ENCODE results near the gene ZNF805. TPM values are rescaled to one million over a fixed set of nuclear protein-coding genes. Genes with fewer than 3 reads are reported as not detected.

Gene ZNF805
- total RNA-seq, 1 experiment from 2014 or later, result 15.4 TPM

DNA sequence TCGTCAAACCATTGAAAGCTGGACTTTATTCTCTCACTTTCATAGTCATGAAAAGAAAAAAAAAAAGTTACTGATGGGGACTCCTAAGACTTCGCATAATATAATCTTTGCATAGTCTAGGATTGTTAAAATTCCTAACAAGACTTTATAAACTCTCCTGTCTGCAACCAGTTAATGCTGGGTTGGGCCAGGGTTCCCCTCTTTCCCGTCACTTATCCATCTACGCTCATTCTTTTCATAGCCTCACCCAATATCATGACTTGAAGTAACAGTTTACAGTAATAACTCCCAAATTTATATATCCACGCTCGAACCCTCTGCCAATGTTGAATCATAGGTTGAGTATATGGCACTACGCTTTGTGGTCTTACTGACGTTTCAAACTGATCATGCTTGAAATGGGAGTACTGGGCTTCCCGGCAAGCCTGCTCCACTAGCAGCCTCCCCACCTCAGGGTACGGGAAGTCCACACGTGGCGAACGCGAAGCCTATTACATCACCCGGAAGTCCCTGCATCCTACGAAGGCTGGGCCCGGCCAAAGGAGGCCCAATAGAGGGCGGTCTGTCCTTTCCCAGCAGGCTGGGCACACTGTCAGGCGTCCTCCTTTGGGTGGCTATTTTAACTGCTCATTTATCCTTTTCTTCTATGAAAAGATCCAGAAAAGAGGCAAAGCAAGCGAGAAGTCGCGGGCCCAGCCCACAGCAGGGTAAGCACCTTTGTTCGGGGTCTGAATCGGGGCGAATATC is 39.2 kb downstream of the ZNF805 start:
- H2AFZ ChIP-seq (ENCODE audit: low read length), result no peak overlapping the region
- DNase-seq, result peak; percentile 95
- peaks cover 2 to 3% of the 10 kb centered on the region in 2 experiments; a peak in 2 of 5 replicates for H3K9me3 Mint-ChIP-seq
- peak; percentile 39; the same call in 1 of the 3 replicates for TF ChIP-seq CTCF (conservative IDR thresholded peaks at IDR 0.05)
- peak overlapping the region; percentile 86 for H3K27ac ChIP-seq (ENCODE audit: insufficient read length, low read depth, low read length)
- peak overlapping the region; percentile 68 for H4K5ac ChIP-seq (ENCODE audit: insufficient read length, low read depth, low read length)
- peaks cover 30% of the 10 kb centered on the region; the same call in 1 of the 2 replicates for H3K79me2 ChIP-seq (ENCODE audit: insufficient read depth, low read length)
- no peaks in the 10 kb centered on the region; the same call in 1 of the 2 replicates for H3K4me1 ChIP-seq (ENCODE audit: insufficient read depth, low read length)
- peak overlapping the region; percentile 69 for H3K4me2 ChIP-seq (ENCODE audit: insufficient read depth, insufficient read length, low read length)
- H3K4me1 Mint-ChIP-seq, result peaks cover 14 to 16% of the 10 kb centered on the region in 2 experiments
- no peak overlapping the region for H2BK120ac ChIP-seq (ENCODE audit: low read depth, low read length, poor library complexity, severe bottlenecking)
- no peak overlapping the region for H3K23ac ChIP-seq (ENCODE audit: insufficient read length, low read depth, low read length)
- no peaks in the 10 kb centered on the region for H4K20me1 ChIP-seq (ENCODE audit: control insufficient read depth, insufficient read depth, insufficient read length)
- H3K9me3 ChIP-seq (ENCODE audit: control insufficient read depth, low read depth, low read length), result no peaks in the 10 kb centered on the region
- H2BK5ac ChIP-seq (ENCODE audit: insufficient read length, low read length), result peak overlapping the region; percentile 79
- peak overlapping the region; percentile 94 for H3K18ac ChIP-seq (ENCODE audit: insufficient read length, low read depth, low read length)
- H4K91ac ChIP-seq (ENCODE audit: insufficient read length, low read depth, low read length), result no peak overlapping the region
- H3K27ac Mint-ChIP-seq, result no peak overlapping the region; a peak in 1 of 7 replicates
- no peak overlapping the region for H2BK20ac ChIP-seq (ENCODE audit: low read depth, low read length, poor library complexity, severe bottlenecking)
- peak overlapping the region; percentile 63 for H3T11ph ChIP-seq (ENCODE audit: low read length)
- no peak overlapping the region for H4K8ac ChIP-seq (replicated peaks; ENCODE audit: insufficient read length, low read depth, low read length)
- peaks cover 3% of the 10 kb centered on the region for H3K79me1 ChIP-seq (ENCODE audit: insufficient read depth, low read depth, low read length, poor library complexity, severe bottlenecking)
- H3K56ac ChIP-seq (ENCODE audit: insufficient read length, low read depth, low read length), result peak overlapping the region; percentile 30
- peaks cover 2% of the 10 kb centered on the region; the same call in 1 of the 2 replicates for H3K27me3 Mint-ChIP-seq (ENCODE audit: low read depth)
- WGBS (ENCODE audit: extremely low coverage, insufficient read length, low lambda C conversion rate), result no CpG with 5 or more reads among the region's 25 CpGs
- peaks cover 14 to 30% (median 16%) of the 10 kb centered on the region in 3 experiments for H3K36me3 Mint-ChIP-seq (ENCODE audit: insufficient read depth in 1 of 3, low read depth in 3 of 3)
- peak overlapping the region; percentile 97 for H3K14ac ChIP-seq (ENCODE audit: insufficient read depth, low read length)
- no peak overlapping the region for H2BK12ac ChIP-seq (ENCODE audit: insufficient read length, low read depth, low read length)
- no peak overlapping the region for H2BK15ac ChIP-seq (ENCODE audit: low read depth, low read length)
- peak overlapping the region; percentile 84; the same call in 1 of the 2 replicates for H3K4ac ChIP-seq (ENCODE audit: low read depth, low read length)
- H3K4me3 Mint-ChIP-seq, result no peak overlapping the region
- peak overlapping the region; percentile 97 for H3K9ac ChIP-seq (ENCODE audit: extremely low read depth, insufficient read length, low read length)
- H2AK5ac ChIP-seq (ENCODE audit: insufficient read length, low read length), result no peak overlapping the region
- H3K23me2 ChIP-seq (ENCODE audit: insufficient read length, low read depth, low read length, poor library complexity, severe bottlenecking), result peaks cover 4% of the 10 kb centered on the region
- H3K27me3 ChIP-seq (ENCODE audit: insufficient read depth, low read length), result no peaks in the 10 kb centered on the region

Measured in H9 (cell line).